DND-41 (cell line): ENCODE measurements around the gene MINPP1.

Experiments
- CTCF ChIP-seq: IDR thresholded peaks from 2 replicates; pipeline ENCODE4 v1.5.1; 2012; ENCODE audit warnings: borderline replicate concordance, low read length, moderate library complexity, mild to moderate bottlenecking; ENCODE audit not compliant: poor library complexity, severe bottlenecking; ENCODE audit errors: extremely low read depth
- EZH2 ChIP-seq: IDR thresholded peaks from 3 replicates; pipeline ENCODE4 v1.6.1; 2012; ENCODE audit warnings: borderline replicate concordance, low read depth, mild to moderate bottlenecking, moderate library complexity, low read length, inconsistent platforms; ENCODE audit not compliant: severe bottlenecking

GRCh38 chr10:87590705-87591588 lies 86.3 kb downstream of the MINPP1 start:
- TF ChIP-seq CTCF (no peak), EZH2 (no peak)
